IPS DF 4.7 (cell line): Measurements from ENCODE around the gene HAGHL.

ENCODE experiments used
- DNase-seq: peaks from one replicate; pipeline ENCODE4 v3.0.0-alpha.2; 2013; ENCODE audit warnings: low spot score; ENCODE audit errors: extremely low read depth

The HAGHL gene

GRCh38 chr16:720990-721764 lies 5.7 kb upstream of the HAGHL start, which contains the start of gene ANTKMT:
TSS of gene ANTKMT (plus strand) at chr16:721146. CDS start at chr16:721275, 129 bp downstream.
- no peak for DNase-seq

- no peak for DNase-seq
Observed at GRCh38 chr16:721765-722540, 5.0 kb upstream of the HAGHL start.

- no peak for DNase-seq
Observed at GRCh38 chr16:722835-723633, 3.9 kb upstream of the HAGHL start.

- DNase-seq: no peak
Observed at GRCh38 chr16:723695-724094, 3.2 kb upstream of the HAGHL start.

GRCh38 chr16:724188-725040 lies 2.5 kb upstream of the HAGHL start:
- DNase-seq: no peak

- no peak for DNase-seq
Observed at GRCh38 chr16:725041-725376, 1.9 kb upstream of the HAGHL start.

GRCh38 chr16:725463-726187 lies 1.3 kb upstream of the HAGHL start:
- DNase-seq: no peak

GRCh38 chr16:726188-726437 lies 793 bp upstream of the HAGHL start:
- no peak for DNase-seq

- no peak for DNase-seq
Observed at GRCh38 chr16:727291-727977, 528 bp downstream of the HAGHL start.

GRCh38 chr16:728131-728889 lies 1.4 kb downstream of the HAGHL start:
- no peak for DNase-seq

- no peak for DNase-seq
Observed at GRCh38 chr16:728890-729744, 2.2 kb downstream of the HAGHL start.

GRCh38 chr16:729768-730665 lies 3.1 kb downstream of the HAGHL start:
- DNase-seq: no peak

- no peak for DNase-seq
Observed at GRCh38 chr16:730666-731509, 4.0 kb downstream of the HAGHL start.

GRCh38 chr16:732332-732731 lies 5.4 kb downstream of the HAGHL start:
- no peak for DNase-seq

- DNase-seq: no peak
Observed at GRCh38 chr16:732936-733335, 6.0 kb downstream of the HAGHL start.

- DNase-seq: no peak
Observed at GRCh38 chr16:733382-734207, 6.7 kb downstream of the HAGHL start.
